Ishikawa (cell line): ENCODE measurements around the gene SERPINB5.

Experiments used
- CEBPB ChIP-seq: IDR thresholded peaks from 2 replicates; pipeline ENCODE4 v1.6.1; 2012
- CREB1 ChIP-seq: IDR thresholded peaks from 2 replicates; pipeline ENCODE4 v1.6.1; 2012; ENCODE audit warnings: low read depth
- EGR1 ChIP-seq: IDR thresholded peaks from 2 replicates; pipeline ENCODE4 v1.6.1; 2012
- EP300 ChIP-seq: IDR thresholded peaks from 2 replicates; pipeline ENCODE4 v1.6.1; 2012; ENCODE audit warnings: borderline replicate concordance
- FOXM1 ChIP-seq: IDR thresholded peaks from 2 replicates; pipeline ENCODE4 v1.6.1; 2012; ENCODE audit warnings: low read depth, borderline replicate concordance
- MAX ChIP-seq: IDR thresholded peaks from 2 replicates; pipeline ENCODE4 v1.6.1; 2012
- NFIC ChIP-seq: IDR thresholded peaks from 2 replicates; pipeline ENCODE4 v1.6.1; 2012
- RAD21 ChIP-seq: IDR thresholded peaks from 2 replicates; pipeline ENCODE4 v1.6.1; 2012; ENCODE audit warnings: low read depth
- REST ChIP-seq: IDR thresholded peaks from 2 replicates; pipeline ENCODE4 v1.6.1; 2012; ENCODE audit warnings: low read depth, mild to moderate bottlenecking
- TAF1 ChIP-seq: IDR thresholded peaks from 2 replicates; pipeline ENCODE4 v1.6.1; 2012; ENCODE audit warnings: low read depth, mild to moderate bottlenecking
- TCF12 ChIP-seq: IDR thresholded peaks from 2 replicates; pipeline ENCODE4 v1.6.1; 2012; ENCODE audit warnings: low read depth
- TEAD4 ChIP-seq: IDR thresholded peaks from 2 replicates; pipeline ENCODE4 v1.6.1; 2012
- USF1 ChIP-seq: IDR thresholded peaks from 2 replicates; pipeline ENCODE4 v1.6.1; 2012
- YY1 ChIP-seq: IDR thresholded peaks from 2 replicates; pipeline ENCODE4 v1.6.1; 2012; ENCODE audit warnings: low read depth
- ZBTB7A ChIP-seq: IDR thresholded peaks from 2 replicates; pipeline ENCODE4 v1.6.1; 2012; ENCODE audit warnings: low read depth

The SERPINB5 gene

GRCh38 chr18:63449426-63449825 is 27.3 kb upstream of the SERPINB5 start:
- TF ChIP-seq TCF12 (no peak), EGR1 (no peak), CREB1 (no peak), NFIC (no peak), RAD21 (no peak), MAX (no peak), REST (no peak)

- no peak for TF ChIP-seq TCF12
- no peak for TF ChIP-seq CREB1
- no peak for TF ChIP-seq TAF1
- TF ChIP-seq RAD21: no peak
- TF ChIP-seq MAX: no peak
- TF ChIP-seq NFIC: no peak
- TF ChIP-seq EGR1: no peak
- TF ChIP-seq YY1: no peak
- TF ChIP-seq EP300: no peak
- TF ChIP-seq REST: no peak
- no peak for TF ChIP-seq ZBTB7A
- no peak for TF ChIP-seq CEBPB
- no peak for TF ChIP-seq USF1
- TF ChIP-seq TEAD4: no peak
- TF ChIP-seq FOXM1: no peak
These were observed 24.7 kb upstream of the SERPINB5 start for GRCh38 chr18:63451799-63452660.

GRCh38 chr18:63454497-63454896 is 22.3 kb upstream of the SERPINB5 start:
- TF ChIP-seq REST: no peak
- TF ChIP-seq NFIC: no peak
- TF ChIP-seq EGR1: no peak
- TF ChIP-seq CEBPB: no peak
- no peak for TF ChIP-seq FOXM1

GRCh38 chr18:63457977-63458376 is 18.8 kb upstream of the SERPINB5 start:
- TF ChIP-seq CREB1: no peak
- TF ChIP-seq TCF12: no peak
- no peak for TF ChIP-seq REST
- no peak for TF ChIP-seq RAD21
- no peak for TF ChIP-seq FOXM1
- no peak for TF ChIP-seq NFIC
- no peak for TF ChIP-seq TAF1
- no peak for TF ChIP-seq TEAD4
- TF ChIP-seq CEBPB: no peak
- no peak for TF ChIP-seq ZBTB7A
- TF ChIP-seq USF1: no peak
- TF ChIP-seq YY1: no peak
